Testis (tissue), 3 donors: ENCODE data around the gene EYA2. TPM values are rescaled to one million over a fixed set of nuclear protein-coding genes. Genes with fewer than 3 reads are reported as not detected.

Experiments used
- DNase-seq: peaks from one replicate; pipeline ENCODE4 v3.0.0-alpha.2; 2019
- H3K27ac ChIP-seq, 2 donors: fragments of 200-600 bp; sonication (generic); one replicate each; pipeline ENCODE4 v1.5.1; 2019
- H3K27me3 ChIP-seq: fragments of 200-600 bp; sonication (generic); one replicate; pipeline ENCODE4 v1.5.1; 2019
- H3K36me3 ChIP-seq: fragments of 200-600 bp; sonication (generic); one replicate; pipeline ENCODE4 v1.5.1; 2017; ENCODE audit warnings: low read depth; ENCODE audit errors: missing control alignments
- H3K4me1 ChIP-seq: fragments of 200-600 bp; sonication (generic); one replicate; pipeline ENCODE4 v1.5.1; 2019
- H3K4me3 ChIP-seq, 2 donors: fragments of 200-600 bp; sonication (generic); one replicate each; pipeline ENCODE4 v1.5.1; 2017 to 2019
- H3K9me3 ChIP-seq: fragments of 200-600 bp; sonication (generic); one replicate; pipeline ENCODE4 v1.5.1; 2017
- POLR2A ChIP-seq: fragments of 450-650 bp; IDR thresholded peaks from one replicate; pipeline ENCODE4 v1.6.1; 2017; ENCODE audit warnings: antibody characterized with exemption, mild to moderate bottlenecking, moderate library complexity
- WGBS, 2 donors: methylation state at CpG; one replicate each; pipeline ENCODE4 v1.1.5; 2018; 5-methylcytosine and 5-hydroxymethylcytosine counted together
- intact Hi-C: fragments of 100-400 bp; cut with DNase I; formaldehyde crosslinking; loops from one replicate; pipeline ENCODE4 v1.15.1; 2023; ENCODE audit warnings: low total_unique reads
- polyA plus RNA-seq: library from polyadenylated mRNA; stranded (reverse); fragments of 350-450 nt; fragmentation: Illumina TruSeq; extraction: RNeasy Lipid Tissue Mini Kit (QIAGEN cat#74804); gene quantifications from one replicate; pipeline ENCODE4 v1.2.3, GENCODE V29; 2014; ENCODE audit warnings: low read depth, low replicate concordance; ENCODE audit not compliant: insufficient read depth
- total RNA-seq, 2 donors: library from RNA; depleted of rRNA; stranded (reverse); fragments of >200 nt; gene quantifications; one replicate each; pipeline ENCODE4 v1.2.3, GENCODE V29; 2016
- TF ChIP-seq, protein P1 (sequence below), 3 experiments: fragments of 450-650 bp in 2 of 3; fragments of 200-600 bp in 1 of 3; sonication (generic) in 1 of 3; IDR thresholded peaks; one replicate each; pipeline ENCODE4 v1.5.1; 2016 to 2019; ENCODE audit warnings: antibody characterized with exemption in 3 of 3, mild to moderate bottlenecking in 2 of 3, moderate library complexity in 1 of 3

EYA2 gene
- total and polyA plus RNA-seq, 3 donors from 2014 or later: 14.6 to 17.2 (median 16.2) TPM

DNA sequence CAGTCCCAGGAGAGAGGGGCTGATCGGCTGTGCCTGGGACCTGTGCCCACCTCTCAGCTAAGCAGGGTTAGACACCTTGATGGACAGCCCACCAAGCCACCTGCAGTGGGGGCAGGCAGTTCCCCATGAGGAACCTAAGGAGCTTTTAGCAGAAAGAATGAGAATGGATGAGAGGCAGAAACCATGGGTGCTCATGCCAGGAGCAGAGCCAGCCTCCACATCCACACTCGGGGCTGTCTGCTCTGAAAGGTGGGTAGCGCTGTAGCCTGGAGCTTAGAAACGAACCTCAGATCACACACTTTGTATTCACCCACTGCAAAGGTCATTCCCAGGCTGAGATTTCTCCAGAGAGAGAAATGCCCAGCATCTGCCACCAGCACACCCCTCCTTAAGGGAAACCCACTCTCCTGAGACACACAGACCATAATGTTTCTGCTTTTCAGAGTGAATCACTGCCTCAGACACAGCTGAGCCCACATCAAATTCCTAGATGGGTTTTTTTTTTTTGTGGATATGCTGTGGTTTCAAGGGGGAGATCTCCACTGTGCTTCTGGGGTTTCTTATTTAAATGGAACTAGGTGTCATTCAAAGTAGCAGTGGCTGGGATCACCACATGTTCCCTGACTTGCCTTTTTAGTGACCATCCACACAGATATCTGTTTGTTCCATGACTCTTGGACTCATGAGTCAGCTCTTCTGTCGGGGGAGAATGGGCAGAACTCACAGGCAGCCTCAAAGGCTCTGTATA lies 218.9 kb downstream of the EYA2 start:
- intact Hi-C loops: no loop called here
- Histone ChIP-seq H3K4me3 (no peak overlapping the region), H3K27ac (no peak overlapping the region), H3K27me3 (no peaks in the 10 kb centered on the region), H3K9me3 (no peaks in the 10 kb centered on the region), H3K36me3 (no peaks in the 10 kb centered on the region), H3K4me1 (no peaks in the 10 kb centered on the region)
- 68 to 75% methylated on average over 4 to 5 of the region's 5 CpGs for WGBS, 2 donors
- TF ChIP-seq, protein P1, sequence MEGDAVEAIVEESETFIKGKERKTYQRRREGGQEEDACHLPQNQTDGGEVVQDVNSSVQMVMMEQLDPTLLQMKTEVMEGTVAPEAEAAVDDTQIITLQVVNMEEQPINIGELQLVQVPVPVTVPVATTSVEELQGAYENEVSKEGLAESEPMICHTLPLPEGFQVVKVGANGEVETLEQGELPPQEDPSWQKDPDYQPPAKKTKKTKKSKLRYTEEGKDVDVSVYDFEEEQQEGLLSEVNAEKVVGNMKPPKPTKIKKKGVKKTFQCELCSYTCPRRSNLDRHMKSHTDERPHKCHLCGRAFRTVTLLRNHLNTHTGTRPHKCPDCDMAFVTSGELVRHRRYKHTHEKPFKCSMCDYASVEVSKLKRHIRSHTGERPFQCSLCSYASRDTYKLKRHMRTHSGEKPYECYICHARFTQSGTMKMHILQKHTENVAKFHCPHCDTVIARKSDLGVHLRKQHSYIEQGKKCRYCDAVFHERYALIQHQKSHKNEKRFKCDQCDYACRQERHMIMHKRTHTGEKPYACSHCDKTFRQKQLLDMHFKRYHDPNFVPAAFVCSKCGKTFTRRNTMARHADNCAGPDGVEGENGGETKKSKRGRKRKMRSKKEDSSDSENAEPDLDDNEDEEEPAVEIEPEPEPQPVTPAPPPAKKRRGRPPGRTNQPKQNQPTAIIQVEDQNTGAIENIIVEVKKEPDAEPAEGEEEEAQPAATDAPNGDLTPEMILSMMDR (IDR thresholded peaks at IDR 0.05): no peak
- TF ChIP-seq POLR2A: no peak
- no peak for DNase-seq

DNA sequence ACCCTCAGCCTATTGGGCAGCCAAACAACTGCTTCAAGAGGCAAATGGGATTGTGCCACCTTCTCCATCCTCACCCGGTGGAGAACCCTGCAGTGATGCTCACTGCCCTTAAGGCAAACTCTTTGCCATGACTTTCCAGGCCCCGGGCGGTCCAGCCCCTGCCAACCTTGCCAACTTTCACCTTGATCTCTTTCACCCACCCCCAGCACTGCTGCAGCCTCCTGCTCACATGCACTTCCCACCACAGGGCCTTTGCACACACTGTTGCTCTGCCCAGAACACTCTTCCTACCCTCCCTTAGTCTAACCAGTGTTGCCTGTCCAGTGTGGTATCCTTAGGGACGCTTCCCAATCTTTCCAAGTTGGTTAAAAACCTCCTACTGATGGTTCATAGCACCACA lies 221.1 kb downstream of the EYA2 start:
- H3K4me1 ChIP-seq: no peaks in the 10 kb centered on the region
- TF ChIP-seq, protein P1 (IDR thresholded peaks at IDR 0.05): no peak
- no peak for TF ChIP-seq POLR2A
- H3K36me3 ChIP-seq: no peaks in the 10 kb centered on the region
- H3K27me3 ChIP-seq: no peaks in the 10 kb centered on the region
- no peaks in the 10 kb centered on the region for H3K9me3 ChIP-seq
- no peak for DNase-seq
- no peak overlapping the region for H3K27ac ChIP-seq
- intact Hi-C loops: no loop called here
- H3K4me3 ChIP-seq: no peak overlapping the region
- 92 to 98% methylated on average over 4 of the region's 4 CpGs for WGBS, 2 donors

DNA sequence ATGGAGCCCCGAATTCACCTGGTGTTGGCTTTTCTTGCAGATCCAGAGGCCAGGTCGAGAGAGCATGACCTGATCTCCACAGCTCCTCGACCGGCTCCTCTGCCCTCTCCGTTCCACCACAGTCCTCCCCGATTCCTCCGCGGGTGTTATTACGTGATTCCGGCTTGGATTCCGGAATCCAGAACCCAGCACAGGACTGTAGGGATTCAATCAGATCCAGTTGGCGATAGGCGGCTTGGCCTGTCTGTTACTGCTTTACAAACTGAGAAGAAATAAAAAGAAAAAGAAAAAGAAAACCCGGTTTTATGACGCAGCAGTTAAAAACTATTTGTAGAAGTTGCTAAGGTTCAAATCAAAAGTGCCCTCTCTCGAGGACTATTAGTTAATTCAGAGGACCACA lies 222.7 kb downstream of the EYA2 start:
- intact Hi-C loops: no loop called here
- H3K36me3 ChIP-seq: no peaks in the 10 kb centered on the region
- no peaks in the 10 kb centered on the region for H3K9me3 ChIP-seq
- 82 to 85% methylated on average over 16 of the region's 16 CpGs for WGBS, 2 donors
- no peaks in the 10 kb centered on the region for H3K4me1 ChIP-seq
- DNase-seq: no peak
- no peak for TF ChIP-seq POLR2A
- TF ChIP-seq, protein P1 (IDR thresholded peaks at IDR 0.05): no peak
- no peaks in the 10 kb centered on the region for H3K27me3 ChIP-seq
- H3K4me3 ChIP-seq: no peak overlapping the region
- H3K27ac ChIP-seq: peak overlapping the region; percentile 1 to 68

DNA sequence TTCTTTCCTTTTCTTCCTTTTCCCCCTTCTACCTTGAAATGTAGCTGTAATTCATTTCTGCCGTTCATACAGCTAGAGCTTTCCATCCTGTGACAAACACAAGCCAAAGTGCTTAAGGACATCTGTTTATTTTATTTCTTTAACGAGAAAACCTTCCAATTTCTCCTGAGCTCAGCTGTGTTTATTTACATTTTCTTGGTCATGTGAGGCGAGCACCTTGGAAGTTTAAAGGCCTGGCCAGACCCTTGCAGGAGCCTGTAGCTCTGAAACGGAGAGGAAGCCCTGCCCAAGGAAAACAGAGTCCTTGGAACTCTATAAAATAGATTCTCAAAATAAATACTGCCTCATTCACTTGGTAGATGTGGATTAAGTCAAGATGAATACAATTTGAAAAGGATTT lies 223.1 kb downstream of the EYA2 start:
- no peaks in the 10 kb centered on the region for H3K4me1 ChIP-seq
- no peaks in the 10 kb centered on the region for H3K9me3 ChIP-seq
- no peak overlapping the region for H3K4me3 ChIP-seq
- DNase-seq: no peak
- no peaks in the 10 kb centered on the region for H3K36me3 ChIP-seq
- intact Hi-C loops: no loop called here
- peak overlapping the region; percentile 1 to 68 for H3K27ac ChIP-seq
- 41 to 54% methylated on average over 4 of the region's 4 CpGs for WGBS, 2 donors
- no peaks in the 10 kb centered on the region for H3K27me3 ChIP-seq
- TF ChIP-seq, protein P1 (IDR thresholded peaks at IDR 0.05): no peak
- TF ChIP-seq POLR2A: no peak

DNA sequence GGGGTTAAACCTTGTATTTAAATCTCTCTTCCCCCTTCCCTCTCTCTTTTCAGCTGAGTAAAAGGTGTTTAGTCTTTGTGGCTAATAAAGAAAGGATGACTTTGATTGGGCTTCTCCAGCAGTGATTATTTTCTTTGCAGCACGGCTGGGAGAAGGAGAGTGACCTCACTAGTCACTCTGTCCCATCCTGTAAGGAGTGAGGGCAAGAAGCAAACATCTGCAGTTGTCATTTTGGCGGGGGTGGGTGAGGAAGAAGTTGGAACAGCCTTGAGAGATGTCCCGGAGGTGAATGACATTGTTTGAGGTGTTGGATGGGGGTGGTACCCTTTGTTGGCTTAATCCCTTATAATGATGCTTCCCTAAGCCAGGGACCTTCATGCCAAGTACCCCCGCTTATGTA lies 223.6 kb downstream of the EYA2 start:
- Histone ChIP-seq H3K36me3 (no peaks in the 10 kb centered on the region), H3K27me3 (no peaks in the 10 kb centered on the region), H3K9me3 (no peaks in the 10 kb centered on the region), H3K27ac (peak overlapping the region; percentile 1 to 68), H3K4me3 (no peak overlapping the region), H3K4me1 (no peaks in the 10 kb centered on the region)
- WGBS, 2 donors: 46% methylated on average over 4 of the region's 4 CpGs
- no peak for DNase-seq
- no peak for TF ChIP-seq POLR2A
- TF ChIP-seq, protein P1 (IDR thresholded peaks at IDR 0.05): no peak
- intact Hi-C loops: no loop called here
